ENCODE results near the gene SLC16A9. TPM values are rescaled to one million over a fixed set of nuclear protein-coding genes. Genes with fewer than 3 reads are reported as not detected.

Gene SLC16A9
- total RNA-seq, 1 donor from 2014 or later = 2.9 TPM

DNA sequence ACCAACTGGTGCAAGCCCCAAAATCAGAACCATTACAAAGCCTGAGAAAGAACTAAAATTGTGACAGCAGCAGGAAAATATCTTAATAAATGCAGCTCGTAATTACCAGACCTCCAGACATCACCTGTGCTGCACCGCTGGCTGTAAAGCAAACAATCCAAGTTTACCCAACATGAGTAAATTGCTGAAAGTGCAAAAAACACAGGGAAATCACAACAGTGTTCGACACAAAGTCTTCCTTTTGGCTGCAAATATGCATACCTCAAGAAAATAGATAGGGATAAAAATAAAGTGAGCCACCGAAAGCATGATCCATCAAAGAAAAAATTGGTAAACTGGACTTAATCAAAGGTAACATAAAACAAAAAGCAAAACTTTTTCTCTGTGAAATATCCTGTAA is 101.7 kb downstream of the SLC16A9 start:
- DNase-seq (ENCODE audit: low read depth) = no peak
- H3K4me3 ChIP-seq (ENCODE audit: low read depth, low read length) = no peak overlapping the region
- TF ChIP-seq, protein P1, sequence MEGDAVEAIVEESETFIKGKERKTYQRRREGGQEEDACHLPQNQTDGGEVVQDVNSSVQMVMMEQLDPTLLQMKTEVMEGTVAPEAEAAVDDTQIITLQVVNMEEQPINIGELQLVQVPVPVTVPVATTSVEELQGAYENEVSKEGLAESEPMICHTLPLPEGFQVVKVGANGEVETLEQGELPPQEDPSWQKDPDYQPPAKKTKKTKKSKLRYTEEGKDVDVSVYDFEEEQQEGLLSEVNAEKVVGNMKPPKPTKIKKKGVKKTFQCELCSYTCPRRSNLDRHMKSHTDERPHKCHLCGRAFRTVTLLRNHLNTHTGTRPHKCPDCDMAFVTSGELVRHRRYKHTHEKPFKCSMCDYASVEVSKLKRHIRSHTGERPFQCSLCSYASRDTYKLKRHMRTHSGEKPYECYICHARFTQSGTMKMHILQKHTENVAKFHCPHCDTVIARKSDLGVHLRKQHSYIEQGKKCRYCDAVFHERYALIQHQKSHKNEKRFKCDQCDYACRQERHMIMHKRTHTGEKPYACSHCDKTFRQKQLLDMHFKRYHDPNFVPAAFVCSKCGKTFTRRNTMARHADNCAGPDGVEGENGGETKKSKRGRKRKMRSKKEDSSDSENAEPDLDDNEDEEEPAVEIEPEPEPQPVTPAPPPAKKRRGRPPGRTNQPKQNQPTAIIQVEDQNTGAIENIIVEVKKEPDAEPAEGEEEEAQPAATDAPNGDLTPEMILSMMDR (conservative IDR thresholded peaks at IDR 0.05; ENCODE audit: low read depth, low read length) = no peak

DNA sequence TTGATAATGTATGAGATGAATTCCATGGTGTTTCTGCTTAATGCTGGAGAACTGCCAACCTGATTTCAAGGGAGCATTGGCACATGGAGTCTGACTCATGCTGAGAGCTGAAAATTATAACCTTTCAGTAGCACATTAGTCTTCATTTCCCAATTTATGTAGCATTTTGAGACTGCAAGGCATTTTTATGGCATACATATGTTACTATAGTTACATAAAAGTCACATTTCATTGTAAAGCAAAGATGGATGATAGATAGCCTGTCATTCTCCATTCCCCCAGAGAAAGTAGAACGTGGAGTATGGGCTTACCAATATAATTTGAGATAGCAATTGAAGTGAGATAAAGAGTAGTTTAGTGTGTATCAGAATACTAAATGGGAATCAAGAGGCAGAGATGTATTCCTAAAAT is 103.1 kb downstream of the SLC16A9 start:
- TF ChIP-seq, protein P1 (conservative IDR thresholded peaks at IDR 0.05; ENCODE audit: low read depth, low read length) = no peak
- no peak for DNase-seq (ENCODE audit: low read depth)
- no peak overlapping the region for H3K4me3 ChIP-seq (ENCODE audit: low read depth, low read length)

DNA sequence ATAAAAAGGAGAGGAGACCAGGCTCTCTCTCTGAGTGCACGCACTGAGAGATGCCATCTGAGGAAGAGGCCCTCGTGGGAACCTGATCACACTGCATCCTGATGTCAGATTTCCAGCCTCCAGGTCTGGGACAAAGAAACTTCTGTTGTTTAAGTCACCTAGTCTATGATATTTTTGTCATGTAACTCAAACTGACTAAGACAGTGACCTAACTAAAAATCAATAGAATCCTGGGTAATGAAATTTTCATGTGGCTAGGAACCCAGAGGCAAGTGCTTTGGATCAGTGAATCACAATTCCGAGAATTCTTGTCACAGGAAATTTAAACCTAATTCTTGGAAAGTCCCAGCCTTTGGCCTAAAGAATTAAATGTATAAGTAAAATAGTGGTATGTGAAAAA is 107.7 kb downstream of the SLC16A9 start:
- H3K4me3 ChIP-seq (ENCODE audit: low read depth, low read length) = no peak overlapping the region
- no peak for DNase-seq (ENCODE audit: low read depth)
- TF ChIP-seq, protein P1 (conservative IDR thresholded peaks at IDR 0.05; ENCODE audit: low read depth, low read length) = no peak

Other genes with a start within 250 kb of the SLC16A9 start
- gene MRLN, start 43.6 kb upstream of the SLC16A9 start, total RNA-seq = not detected in 2 replicates
- 23.4 and 28.8 TPM in 2 replicates for gene CCDC6, start 196.7 kb upstream of the SLC16A9 start, total RNA-seq